Fibroblast of pulmonary artery (primary cell): ENCODE results near the gene ZNF593OS.

ENCODE experiments used
- DNase-seq: peaks from one replicate; pipeline ENCODE4 v3.0.0-alpha.2; 2010; ENCODE audit warnings: low read depth
- H3K4me3 ChIP-seq: replicated peaks from 2 replicates; pipeline ENCODE4 v1.5.1; 2011; ENCODE audit warnings: low read depth, mild to moderate bottlenecking, control low read depth, low read length, moderate library complexity
- TF ChIP-seq, protein P1 (sequence below): IDR thresholded peaks from 2 replicates; pipeline ENCODE4 v1.5.1; 2011; ENCODE audit warnings: mild to moderate bottlenecking, control low read depth, low read length, inconsistent platforms; ENCODE audit errors: missing control alignments

ZNF593OS gene

DNA sequence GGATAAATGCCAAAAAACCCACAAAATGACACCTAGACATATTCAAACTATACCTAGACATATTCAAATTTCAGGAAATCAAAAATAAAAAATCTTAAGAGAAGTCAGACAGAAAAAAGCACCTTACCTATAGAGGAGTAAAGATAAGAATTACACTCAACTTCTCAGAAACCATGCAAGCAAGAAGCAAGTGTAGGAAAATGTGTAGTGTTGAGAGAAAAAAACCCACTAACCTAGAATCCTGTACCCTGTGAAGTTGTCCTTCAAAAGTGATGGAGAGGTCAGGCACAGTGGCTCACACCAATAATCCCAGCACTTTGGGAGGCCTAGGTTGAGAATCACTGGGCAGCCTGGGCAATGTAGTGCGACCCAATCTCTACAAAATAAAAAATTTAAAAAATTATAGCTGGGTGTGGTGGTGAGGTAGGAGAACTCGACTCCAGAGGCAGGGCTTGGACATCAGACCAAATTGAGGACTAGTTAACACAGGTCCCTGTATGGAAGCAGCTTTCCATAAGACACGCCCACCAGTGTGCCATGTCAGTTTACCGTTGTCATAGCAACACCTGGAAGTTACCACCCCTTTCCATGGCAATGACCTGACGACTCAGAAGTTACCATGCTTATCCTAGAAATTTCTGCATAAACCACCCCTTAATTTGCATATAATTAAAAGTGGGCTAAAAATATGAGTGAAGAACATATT is 39.4 kb downstream of the ZNF593OS start:
- DNase-seq = no peak
- H3K4me3 ChIP-seq = no peak overlapping the region
- TF ChIP-seq, protein P1, sequence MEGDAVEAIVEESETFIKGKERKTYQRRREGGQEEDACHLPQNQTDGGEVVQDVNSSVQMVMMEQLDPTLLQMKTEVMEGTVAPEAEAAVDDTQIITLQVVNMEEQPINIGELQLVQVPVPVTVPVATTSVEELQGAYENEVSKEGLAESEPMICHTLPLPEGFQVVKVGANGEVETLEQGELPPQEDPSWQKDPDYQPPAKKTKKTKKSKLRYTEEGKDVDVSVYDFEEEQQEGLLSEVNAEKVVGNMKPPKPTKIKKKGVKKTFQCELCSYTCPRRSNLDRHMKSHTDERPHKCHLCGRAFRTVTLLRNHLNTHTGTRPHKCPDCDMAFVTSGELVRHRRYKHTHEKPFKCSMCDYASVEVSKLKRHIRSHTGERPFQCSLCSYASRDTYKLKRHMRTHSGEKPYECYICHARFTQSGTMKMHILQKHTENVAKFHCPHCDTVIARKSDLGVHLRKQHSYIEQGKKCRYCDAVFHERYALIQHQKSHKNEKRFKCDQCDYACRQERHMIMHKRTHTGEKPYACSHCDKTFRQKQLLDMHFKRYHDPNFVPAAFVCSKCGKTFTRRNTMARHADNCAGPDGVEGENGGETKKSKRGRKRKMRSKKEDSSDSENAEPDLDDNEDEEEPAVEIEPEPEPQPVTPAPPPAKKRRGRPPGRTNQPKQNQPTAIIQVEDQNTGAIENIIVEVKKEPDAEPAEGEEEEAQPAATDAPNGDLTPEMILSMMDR = no peak

DNA sequence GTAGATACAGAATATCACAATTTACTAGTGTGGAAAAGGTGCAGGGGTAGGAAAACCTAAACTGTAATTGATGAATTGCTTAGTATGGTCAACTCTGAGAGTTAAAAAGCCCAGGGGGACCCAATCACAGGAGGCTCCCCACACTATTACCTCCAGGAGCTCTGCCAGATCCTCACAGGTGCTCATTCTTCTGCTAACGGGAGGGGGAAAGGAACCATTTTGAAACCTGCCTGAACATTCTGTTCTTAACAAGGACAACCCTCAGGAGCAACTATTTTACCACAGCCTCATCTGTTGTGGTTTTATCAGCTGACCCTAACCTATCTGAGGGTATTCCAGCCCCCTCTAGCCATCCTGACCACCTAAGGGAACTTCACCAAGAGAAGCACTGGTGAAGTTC is 40.9 kb downstream of the ZNF593OS start:
- H3K4me3 ChIP-seq = no peak overlapping the region
- DNase-seq = no peak
- TF ChIP-seq, protein P1 = no peak

DNA sequence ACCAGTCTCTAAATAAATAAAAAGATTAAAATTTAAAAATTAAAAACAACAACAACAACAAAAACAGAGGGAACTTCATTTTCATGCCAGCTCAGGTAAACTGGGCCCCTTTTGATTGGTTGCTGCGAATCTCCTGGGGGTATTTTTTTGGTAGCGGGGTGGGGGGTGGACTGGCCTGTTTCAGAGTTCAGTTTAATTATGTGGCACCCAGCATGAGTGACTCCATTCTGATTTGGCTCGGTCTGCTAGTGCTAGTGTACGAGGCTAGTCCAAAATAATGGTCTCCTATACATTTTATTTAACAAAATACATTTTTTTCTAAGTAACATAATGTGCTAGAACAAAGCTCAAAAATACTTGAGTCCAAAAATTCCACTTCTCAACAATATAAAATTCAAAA is 41.9 kb downstream of the ZNF593OS start:
- TF ChIP-seq, protein P1 = no peak
- no peak overlapping the region for H3K4me3 ChIP-seq
- DNase-seq = no peak

DNA sequence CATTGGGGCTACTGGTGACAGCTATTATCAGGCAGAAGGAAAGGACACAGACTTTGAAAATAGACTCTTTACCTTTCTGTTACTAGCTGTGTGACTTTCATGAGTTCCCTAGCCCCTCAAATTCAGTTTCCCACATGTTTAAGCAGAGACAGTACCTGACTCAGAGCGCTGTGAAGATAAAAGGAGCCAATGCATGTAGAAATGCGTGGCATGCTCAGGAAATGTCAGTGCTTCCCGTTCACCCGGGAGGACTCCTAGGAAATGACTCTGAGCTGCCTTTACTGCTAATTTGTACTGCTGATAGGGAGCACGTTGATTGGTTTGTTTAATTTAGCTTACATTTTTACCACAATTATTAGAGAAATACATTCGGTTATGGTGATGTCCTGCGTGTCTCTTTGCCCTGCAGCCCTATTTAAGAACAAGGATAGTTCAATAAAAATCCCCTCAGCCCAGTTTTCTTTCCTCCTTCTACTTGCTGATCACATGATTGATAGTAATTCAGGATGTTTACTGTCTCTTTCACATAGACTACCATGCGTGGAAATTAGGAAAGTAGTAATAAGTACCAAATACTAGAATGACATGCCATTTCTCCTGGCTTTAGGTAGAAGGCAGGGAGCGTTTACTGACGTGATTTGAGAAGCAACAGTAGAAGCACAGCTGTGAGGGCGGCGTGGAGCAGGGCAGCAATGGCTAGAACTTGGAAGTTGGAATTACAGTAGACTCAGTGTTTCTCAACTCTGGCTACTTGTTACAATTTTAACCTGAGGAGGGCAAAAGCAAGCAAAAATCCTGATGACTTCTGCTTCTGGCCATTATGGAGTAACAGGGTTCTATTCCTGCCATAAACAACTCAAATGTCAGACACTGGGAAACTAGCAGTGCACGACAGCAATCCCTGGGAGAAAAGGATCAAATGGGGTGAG is 44.1 kb downstream of the ZNF593OS start:
- TF ChIP-seq, protein P1 = no peak
- H3K4me3 ChIP-seq = no peak overlapping the region
- peak; percentile 38 for DNase-seq

DNA sequence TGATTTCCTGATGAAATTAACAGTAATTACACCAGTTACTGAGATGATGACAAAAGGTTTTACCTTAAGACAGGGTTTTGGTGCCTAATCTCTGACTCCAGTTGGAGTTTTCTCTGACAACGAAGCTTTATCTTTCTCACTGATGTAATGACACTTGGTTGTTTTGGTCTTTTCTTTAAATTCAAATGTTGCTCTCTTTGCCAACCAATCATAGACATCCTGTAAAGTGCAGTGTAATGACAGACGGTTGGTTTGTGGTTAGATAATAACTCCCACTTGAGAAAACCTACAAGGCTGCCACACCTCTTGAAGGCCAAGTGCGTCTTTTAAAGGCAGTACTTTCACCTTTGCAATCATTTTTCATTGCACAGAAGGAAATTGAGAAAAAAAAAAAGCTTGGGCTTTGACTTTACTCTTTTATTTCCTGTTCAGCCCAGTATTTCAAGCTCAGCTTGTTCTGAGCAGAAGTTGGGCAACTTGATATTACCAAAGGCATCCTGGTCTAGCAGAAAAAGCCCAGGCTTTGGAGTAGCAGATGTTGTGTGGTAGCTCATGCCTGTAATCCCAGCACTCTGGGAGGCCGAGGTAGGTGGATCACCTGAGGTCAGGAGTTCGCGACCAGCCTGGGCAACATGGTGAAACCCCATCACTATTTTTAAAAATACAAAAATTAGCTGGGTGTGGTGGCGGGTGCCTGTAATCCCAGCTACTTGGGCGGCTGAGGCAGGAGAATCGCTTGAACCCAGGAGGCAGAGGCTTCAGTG is 45.1 kb downstream of the ZNF593OS start:
- no peak overlapping the region for H3K4me3 ChIP-seq
- peak; percentile 62 for DNase-seq
- TF ChIP-seq, protein P1 = no peak

DNA sequence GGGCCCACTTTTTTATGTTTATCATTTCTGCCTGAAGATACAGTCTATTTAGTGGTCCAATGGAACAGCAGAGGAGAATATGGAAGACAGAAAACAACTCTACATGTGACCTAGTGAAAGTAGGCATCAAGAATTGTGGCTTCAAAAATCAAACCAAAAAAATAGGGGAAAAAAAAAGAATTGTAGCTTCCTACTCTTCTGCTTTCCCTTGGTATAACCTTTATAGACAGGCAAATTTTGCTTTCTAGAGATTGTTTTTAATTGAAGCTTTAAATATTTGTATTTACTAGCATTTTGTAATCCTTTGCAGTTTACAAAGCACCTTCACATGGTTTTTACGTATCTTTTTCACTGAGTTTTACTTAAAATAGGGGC is 45.7 kb downstream of the ZNF593OS start:
- no peak for DNase-seq
- no peak overlapping the region for H3K4me3 ChIP-seq
- TF ChIP-seq, protein P1 = no peak
